GM06990 (cell line): ENCODE measurements around the gene GOLM1.
"Not testable (repeated sequence)": the region's sequence is repeated elsewhere in the genome, so short reads cannot be mapped to it uniquely, and the experiment has no call there.

Experiments
- DNase-seq: peaks from one replicate; pipeline ENCODE4 v3.0.0-alpha.2; 2011; ENCODE audit not compliant: insufficient read length; ENCODE audit errors: extremely low read depth
- H3K27me3 ChIP-seq: replicated peaks from 2 replicates; pipeline ENCODE4 v1.6.0; 2011; ENCODE audit warnings: low read length; ENCODE audit not compliant: control insufficient read depth, insufficient read depth
- H3K36me3 ChIP-seq: 2 replicates; pipeline ENCODE4 v1.5.1; 2011; ENCODE audit warnings: low read length; ENCODE audit not compliant: control insufficient read depth, insufficient read depth
- H3K4me3 ChIP-seq: replicated peaks from 2 replicates; pipeline ENCODE4 v1.5.1; 2011; ENCODE audit warnings: low read depth, mild to moderate bottlenecking, control low read depth, low read length
- CTCF ChIP-seq: IDR thresholded peaks from 2 replicates; pipeline ENCODE4 v1.5.1; 2011; ENCODE audit warnings: low read length, control low read depth, mild to moderate bottlenecking, inconsistent platforms; ENCODE audit not compliant: insufficient read depth, poor library complexity, severe bottlenecking

Gene GOLM1

DNA sequence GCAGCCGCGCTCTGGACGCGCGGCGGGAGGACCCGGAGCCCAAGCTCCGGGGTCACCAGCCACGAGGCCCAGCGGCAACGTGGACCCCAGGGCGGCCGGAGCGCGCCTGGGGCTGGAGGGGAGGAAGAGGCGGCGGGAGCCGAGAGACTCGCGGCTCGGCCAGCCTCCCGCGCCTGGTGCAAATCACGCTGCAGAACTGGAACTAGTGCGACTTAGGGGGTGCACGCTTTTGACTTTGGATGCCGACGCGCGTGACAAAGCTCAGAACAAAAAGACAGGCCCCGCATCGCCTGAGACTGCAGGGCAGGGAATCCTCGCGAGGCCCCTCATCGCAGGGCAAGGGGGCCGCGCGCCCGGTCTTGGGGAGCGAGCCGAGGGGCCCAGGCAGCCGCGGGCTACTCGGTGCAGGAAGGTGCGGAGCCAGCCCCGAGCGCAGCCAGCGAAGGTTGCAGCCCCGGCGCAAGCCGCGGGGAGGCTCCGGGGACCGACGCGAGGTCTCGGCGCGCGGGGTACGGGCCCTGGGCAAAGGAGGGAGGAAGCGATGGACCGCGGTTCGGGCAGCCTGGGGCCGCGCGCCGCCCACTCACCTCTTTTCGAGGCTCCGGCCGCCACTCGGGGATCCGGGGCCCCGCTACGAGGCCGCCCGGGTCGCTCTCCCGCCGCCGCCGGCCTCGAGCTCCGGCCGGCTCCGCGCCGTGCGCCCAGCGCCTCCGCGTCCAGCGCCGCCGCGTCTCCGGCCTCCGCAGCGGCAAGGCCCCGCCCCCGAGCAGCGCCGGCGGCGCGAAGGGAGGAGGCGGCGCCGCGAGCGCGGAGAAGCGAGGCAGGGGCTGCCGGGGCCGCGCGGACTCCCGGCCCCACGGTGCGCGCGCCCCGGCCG is at the start of gene GOLM1:
Gene GOLM1, minus strand, starts transcription at position 735 of the 877 bp plus-strand sequence. CDS start 20,238 bp downstream, outside the sequence.
- no peaks in the 10 kb centered on the region for H3K36me3 ChIP-seq
- TF ChIP-seq CTCF: no peak
- DNase-seq: peak; percentile 77
- H3K4me3 ChIP-seq: peak within 1 kb of the TSS; percentile 71
- H3K27me3 ChIP-seq: 0 out of 2 replicates have a peak, but pooled peaks cover 2% of the 10 kb centered on the region

- not testable (repeated sequence) for H3K36me3 ChIP-seq, H3K27me3 ChIP-seq, H3K4me3 ChIP-seq, DNase-seq
Measured at GRCh38 chr9:86146671-86147070, 47.3 kb upstream of the GOLM1 start.

DNA sequence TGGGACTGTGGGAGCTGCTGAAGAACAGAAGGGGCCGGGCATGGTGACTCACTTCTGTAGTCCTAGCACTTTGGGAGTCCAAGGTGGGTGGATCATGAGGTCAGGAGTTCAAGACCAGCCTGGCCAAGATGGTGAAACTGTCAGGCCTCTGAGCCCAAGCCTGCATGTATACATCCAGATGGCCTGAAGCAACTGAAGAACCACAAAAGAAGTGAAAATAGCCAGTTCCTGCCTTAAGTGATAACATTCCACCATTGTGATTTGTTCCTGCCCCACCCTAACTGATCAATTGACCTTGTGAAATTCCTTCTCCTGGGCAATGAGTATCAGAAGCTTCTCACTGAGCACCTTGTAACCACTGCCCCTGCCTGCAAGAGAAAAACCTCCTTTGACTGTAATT is 46.6 kb upstream of the GOLM1 start:
- H3K27me3 ChIP-seq, H3K36me3 ChIP-seq, DNase-seq, H3K4me3 ChIP-seq: not testable (repeated sequence)

GRCh38 chr9:86142973-86143372 is 43.6 kb upstream of the GOLM1 start:
- Histone ChIP-seq H3K36me3 (no peaks in the 10 kb centered on the region), H3K4me3 (no peak overlapping the region), H3K27me3 (no peaks in the 10 kb centered on the region)
- DNase-seq: no peak
- TF ChIP-seq CTCF: no peak

GRCh38 chr9:86141843-86142242 is 42.5 kb upstream of the GOLM1 start:
- Histone ChIP-seq H3K27me3 (no peaks in the 10 kb centered on the region), H3K4me3 (no peak overlapping the region), H3K36me3 (no peaks in the 10 kb centered on the region)
- no peak for DNase-seq
- no peak for TF ChIP-seq CTCF

DNA sequence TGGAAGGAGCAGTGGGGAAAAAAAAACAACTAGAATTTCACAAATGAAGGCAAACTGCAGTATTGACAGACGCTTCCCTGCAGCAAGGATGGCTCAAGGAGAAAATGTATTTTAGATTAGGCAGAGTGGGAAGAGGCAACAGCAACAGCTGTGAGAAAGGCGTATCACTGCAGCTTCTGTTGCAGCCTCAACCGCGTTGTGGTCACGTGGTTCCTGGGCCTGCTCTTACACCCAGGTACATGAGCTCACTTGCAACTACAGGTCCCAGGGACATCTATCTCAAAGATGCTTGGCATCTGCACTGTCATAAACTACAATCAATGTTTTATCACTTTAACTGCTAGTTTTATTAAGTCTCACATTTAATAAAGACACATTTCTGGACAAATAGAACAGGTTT is 36.0 kb upstream of the GOLM1 start:
- Histone ChIP-seq H3K4me3 (no peak overlapping the region), H3K27me3 (no peaks in the 10 kb centered on the region), H3K36me3 (no peaks in the 10 kb centered on the region)
- TF ChIP-seq CTCF: no peak
- DNase-seq: no peak
